Thyroid gland (tissue), 4 donors: ENCODE data around the gene PCNT.

Experiments
- CTCF ChIP-seq, 6 experiments: fragments of 200-600 bp in 3 of 6; fragments of 450-650 bp in 3 of 6; sonication (generic) in 3 of 6; IDR thresholded peaks; one replicate each; pipeline ENCODE4 v1.5.1; 2016 to 2019; ENCODE audit warnings: antibody characterized with exemption in 6 of 6, mild to moderate bottlenecking in 2 of 6, inconsistent platforms in 1 of 6, moderate library complexity in 1 of 6
- POLR2A ChIP-seq, 2 donors: fragments of 450-650 bp; IDR thresholded peaks; one replicate each; pipeline ENCODE4 v1.6.1; 2017; ENCODE audit warnings: antibody characterized with exemption in 2 of 2, mild to moderate bottlenecking in 2 of 2, moderate library complexity in 1 of 2

- TF ChIP-seq CTCF (IDR thresholded peaks at IDR 0.05) (no peak), POLR2A (IDR thresholded peaks at IDR 0.05) (no peak)
Measured at GRCh38 chr21:46384556-46384955, 60.6 kb downstream of the PCNT start.
